PC-9 (cell line): ENCODE results near the gene RGS13. TPM values are rescaled to one million over a fixed set of nuclear protein-coding genes. Genes with fewer than 3 reads are reported as not detected.

Source experiments
- BruUV-seq: library from RNA; stranded (reverse); fragments of 400-500 nt; replicated peaks from 2 replicates; lab custom pipeline; 2021; lab: Mats Ljungman, UMichigan
- CTCF ChIA-PET: fragments of 300-600 bp; sonication (Branson Sonifier 250); formaldehyde crosslinking; loops from one replicate; lab custom pipeline; 2022; ENCODE audit warnings: antibody characterized with exemption; lab: Charles Lee
- POLR2A ChIA-PET: fragments of 300-600 bp; sonication (Branson Sonifier 250); formaldehyde crosslinking; loops from one replicate; lab custom pipeline; 2022; ENCODE audit warnings: antibody characterized with exemption; ENCODE audit not compliant: unreplicated experiment; lab: Charles Lee
- DNase-seq, 2 experiments: peaks; one replicate each; pipeline versions ENCODE4 v3.0.0 to v3.0.0-alpha.2; 2015 to 2022; ENCODE audit warnings: mixed read lengths in 1 of 2
- H2AFZ ChIP-seq: fragments of 200-600 bp; sonication (generic); 2 replicates; pipeline ENCODE4 v1.8.1; 2017; ENCODE audit warnings: antibody characterized with exemption
- H3F3A ChIP-seq: fragments of 200-600 bp; sonication (generic); 2 replicates; pipeline ENCODE4 v1.8.1; 2017; ENCODE audit warnings: antibody characterized with exemption, mild to moderate bottlenecking, low read depth; ENCODE audit not compliant: insufficient read depth
- H3K27ac ChIP-seq: fragments of 200-600 bp; sonication (generic); 2 replicates; pipeline ENCODE4 v1.6.1; 2016; ENCODE audit warnings: mixed run types
- H3K27me3 ChIP-seq: fragments of 200-600 bp; sonication (generic); 2 replicates; pipeline ENCODE4 v1.6.1; 2016; ENCODE audit warnings: low read depth, mixed run types; ENCODE audit not compliant: insufficient read depth
- H3K36me3 ChIP-seq: fragments of 200-600 bp; sonication (generic); 2 replicates; pipeline ENCODE4 v1.6.1; 2016; ENCODE audit warnings: low read depth, mixed run types
- H3K4me1 ChIP-seq: fragments of 200-600 bp; sonication (generic); replicated peaks from 2 replicates; pipeline ENCODE4 v1.6.1; 2016; ENCODE audit warnings: mixed run types; ENCODE audit not compliant: insufficient read depth
- H3K4me2 ChIP-seq: fragments of 200-600 bp; sonication (generic); 2 replicates; pipeline ENCODE4 v1.6.1; 2017; ENCODE audit warnings: mixed run types
- H3K4me3 ChIP-seq: fragments of 200-600 bp; sonication (generic); 2 replicates; pipeline ENCODE4 v1.6.1; 2016; ENCODE audit warnings: mixed run types
- H3K79me2 ChIP-seq: fragments of 200-600 bp; sonication (generic); 2 replicates; pipeline ENCODE4 v1.6.1; 2017; ENCODE audit warnings: low read depth, mixed run types
- H3K9me2 ChIP-seq: fragments of 200-600 bp; sonication (generic); 2 replicates; pipeline ENCODE4 v1.8.1; 2017; ENCODE audit warnings: mild to moderate bottlenecking; ENCODE audit not compliant: insufficient read depth
- H3K9me3 ChIP-seq: fragments of 200-600 bp; sonication (generic); 2 replicates; pipeline ENCODE4 v1.8.1; 2016; ENCODE audit warnings: low read depth; ENCODE audit not compliant: insufficient read depth
- H4K20me1 ChIP-seq: fragments of 200-600 bp; sonication (generic); 2 replicates; pipeline ENCODE4 v1.8.1; 2017; ENCODE audit not compliant: insufficient read depth
- EZH2 ChIP-seq: fragments of 200-600 bp; sonication (generic); IDR thresholded peaks from 2 replicates; pipeline ENCODE4 v1.8.0; 2017; ENCODE audit warnings: antibody characterized with exemption, low read depth
- intact Hi-C: fragments of 100-400 bp; cut with micrococcal nuclease; formaldehyde crosslinking; loops from one replicate; pipeline ENCODE4 v1.10.0; 2022; ENCODE audit not compliant: unreplicated experiment
- total RNA-seq: library from RNA; stranded (reverse); gene quantifications from 2 replicates; pipeline ENCODE4 v1.2.3, GENCODE V29; 2021
- TF ChIP-seq, protein P1 (sequence below): fragments of 200-600 bp; sonication (generic); conservative IDR thresholded peaks from 2 replicates; pipeline ENCODE4 v1.6.1; 2017; ENCODE audit warnings: mixed run types, antibody characterized with exemption, mild to moderate bottlenecking, moderate library complexity

Gene RGS13
- total RNA-seq, 1 experiment from 2014 or later: not detected

DNA sequence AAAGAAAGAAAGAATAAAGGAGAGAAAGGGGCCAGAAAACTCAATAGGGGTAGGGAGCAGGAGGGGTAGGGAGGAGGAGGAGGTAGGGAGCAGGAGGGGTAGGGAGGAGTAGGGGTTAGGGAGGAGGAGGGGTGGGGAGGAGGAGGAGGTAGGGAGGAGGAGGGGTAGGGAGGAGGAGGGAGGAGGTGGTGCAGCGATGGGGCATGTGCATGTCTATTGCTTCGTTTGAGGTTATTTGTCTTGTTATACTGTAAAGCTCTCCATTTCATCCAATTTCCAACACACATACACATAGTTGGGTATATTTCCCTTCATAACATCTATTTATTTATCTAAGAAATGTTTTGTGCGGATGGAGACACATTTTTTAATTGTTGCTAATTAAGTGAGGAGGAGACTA, 40.6 kb upstream of the RGS13 start:
- H3K9me2 ChIP-seq: no peaks in the 10 kb centered on the region
- H3K9me3 ChIP-seq: no peaks in the 10 kb centered on the region
- H3K27ac ChIP-seq: no peak overlapping the region
- no peaks in the 10 kb centered on the region for H4K20me1 ChIP-seq
- POLR2A ChIA-PET: no interaction called here
- H2AFZ ChIP-seq: no peak overlapping the region
- no peaks in the 10 kb centered on the region for H3K79me2 ChIP-seq
- TF ChIP-seq EZH2: no peak
- TF ChIP-seq, protein P1, sequence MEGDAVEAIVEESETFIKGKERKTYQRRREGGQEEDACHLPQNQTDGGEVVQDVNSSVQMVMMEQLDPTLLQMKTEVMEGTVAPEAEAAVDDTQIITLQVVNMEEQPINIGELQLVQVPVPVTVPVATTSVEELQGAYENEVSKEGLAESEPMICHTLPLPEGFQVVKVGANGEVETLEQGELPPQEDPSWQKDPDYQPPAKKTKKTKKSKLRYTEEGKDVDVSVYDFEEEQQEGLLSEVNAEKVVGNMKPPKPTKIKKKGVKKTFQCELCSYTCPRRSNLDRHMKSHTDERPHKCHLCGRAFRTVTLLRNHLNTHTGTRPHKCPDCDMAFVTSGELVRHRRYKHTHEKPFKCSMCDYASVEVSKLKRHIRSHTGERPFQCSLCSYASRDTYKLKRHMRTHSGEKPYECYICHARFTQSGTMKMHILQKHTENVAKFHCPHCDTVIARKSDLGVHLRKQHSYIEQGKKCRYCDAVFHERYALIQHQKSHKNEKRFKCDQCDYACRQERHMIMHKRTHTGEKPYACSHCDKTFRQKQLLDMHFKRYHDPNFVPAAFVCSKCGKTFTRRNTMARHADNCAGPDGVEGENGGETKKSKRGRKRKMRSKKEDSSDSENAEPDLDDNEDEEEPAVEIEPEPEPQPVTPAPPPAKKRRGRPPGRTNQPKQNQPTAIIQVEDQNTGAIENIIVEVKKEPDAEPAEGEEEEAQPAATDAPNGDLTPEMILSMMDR: no peak
- no peaks in the 10 kb centered on the region for H3K27me3 ChIP-seq
- CTCF ChIA-PET: interaction anchor here (0.6 kb wide), 1 partner anchor 450 kb away, joined by 14 read pairs; no protein-coding TSS in a partner anchor
- H3K4me3 ChIP-seq: no peak overlapping the region
- H3F3A ChIP-seq: no peaks in the 10 kb centered on the region
- no TSS peak for BruUV-seq
- intact Hi-C loops: no loop called here
- no peak for DNase-seq
- H3K4me2 ChIP-seq: no peak overlapping the region
- H3K36me3 ChIP-seq: no peaks in the 10 kb centered on the region
- no peaks in the 10 kb centered on the region for H3K4me1 ChIP-seq

GRCh38 chr1:192598589-192598988, 37.4 kb upstream of the RGS13 start:
- Histone ChIP-seq H2AFZ (no peak overlapping the region), H3K9me2 (no peaks in the 10 kb centered on the region), H3F3A (no peaks in the 10 kb centered on the region), H3K27me3 (no peaks in the 10 kb centered on the region), H3K4me1 (0 out of 2 replicates have a peak, but pooled peaks cover 4% of the 10 kb centered on the region), H3K4me2 (no peak overlapping the region), H3K27ac (no peak overlapping the region), H3K9me3 (no peaks in the 10 kb centered on the region; the same call in 1 of the 2 replicates), H3K79me2 (no peaks in the 10 kb centered on the region), H3K4me3 (no peak overlapping the region), H3K36me3 (no peaks in the 10 kb centered on the region), H4K20me1 (no peaks in the 10 kb centered on the region)
- CTCF ChIA-PET: no interaction called here
- intact Hi-C loops: no loop called here
- TF ChIP-seq, protein P1: no peak
- no peak for TF ChIP-seq EZH2
- DNase-seq: no peak
- POLR2A ChIA-PET: no interaction called here
- no TSS peak for BruUV-seq

GRCh38 chr1:192600275-192600674, 35.7 kb upstream of the RGS13 start:
- ChIA-PET CTCF (no interaction called here), POLR2A (no interaction called here)

More at GRCh38 chr1:192600275-192600674, 35.7 kb upstream of the RGS13 start:
- no peak for DNase-seq
- Histone ChIP-seq H3K4me3 (no peak overlapping the region), H3K36me3 (no peaks in the 10 kb centered on the region), H3K27me3 (no peaks in the 10 kb centered on the region), H3F3A (no peaks in the 10 kb centered on the region), H3K4me1 (0 out of 2 replicates have a peak, but pooled peaks cover 4% of the 10 kb centered on the region), H3K9me2 (no peaks in the 10 kb centered on the region), H3K27ac (no peak overlapping the region), H3K9me3 (no peaks in the 10 kb centered on the region; the same call in 1 of the 2 replicates), H4K20me1 (no peaks in the 10 kb centered on the region), H3K4me2 (no peak overlapping the region), H2AFZ (no peak overlapping the region), H3K79me2 (no peaks in the 10 kb centered on the region)
- no TSS peak for BruUV-seq
- TF ChIP-seq, protein P1: no peak
- no peak for TF ChIP-seq EZH2
- intact Hi-C loops: no loop called here
